HCT116 (cell line): ENCODE data around the gene TTLL6. TPM values are rescaled to one million over a fixed set of nuclear protein-coding genes. Genes with fewer than 3 reads are reported as not detected.
A peak's percentile ranks its signal among the peaks of the same experiment; 100 is the strongest.

Experiments
- ATAC-seq: fragments of 200-7000 bp; cut with Tn5 transposase; 2 replicates; pipeline ENCODE4 v1.9.1; 2020; ENCODE audit warnings: mild to moderate bottlenecking, moderate library complexity
- BruUV-seq: library from RNA; stranded (reverse); fragments of 400-500 nt; replicated peaks from 2 replicates; lab custom pipeline; 2021; lab: Mats Ljungman, UMichigan
- CTCF ChIA-PET: fragments of 300-600 bp; sonication (Branson Sonifier 250); formaldehyde crosslinking; loops from one replicate; lab custom pipeline; 2021; ENCODE audit warnings: antibody characterized with exemption; lab: Charles Lee
- POLR2A ChIA-PET: fragments of 300-600, 350-600 bp; sonication (Branson Sonifier 250); formaldehyde crosslinking; loops from one replicate; lab custom pipeline; 2021; ENCODE audit warnings: antibody characterized with exemption; lab: Charles Lee
- RAD21 ChIA-PET, 2 experiments: fragments of 300-600 bp; sonication (Branson Sonifier 250); formaldehyde crosslinking; loops; one replicate each; lab custom pipeline; 2023; ENCODE audit warnings: low total read pairs in 2 of 2; ENCODE audit not compliant: uncharacterized antibody in 2 of 2, unreplicated experiment in 2 of 2, low non-redundant PET in 1 of 2; lab: Charles Lee
- DNase-seq: peaks from one replicate; pipeline ENCODE4 v3.0.0-alpha.2; 2010; ENCODE audit warnings: low read depth, low spot score
- H2AFZ ChIP-seq: fragments of 200-600 bp; shearing (Covaris generic), sonication (generic); 2 replicates; pipeline ENCODE4 v1.6.1; 2017; ENCODE audit warnings: low read depth, mixed run types, mixed read lengths, antibody characterized with exemption, low read length; ENCODE audit not compliant: poor library complexity, severe bottlenecking
- H3K27ac ChIP-seq: 2 replicates; pipeline ENCODE4 v1.5.1; 2012; ENCODE audit warnings: low read depth, low read length
- H3K27me3 ChIP-seq: fragments of 200-600 bp; sonication (generic); 2 replicates; pipeline ENCODE4 v1.6.1; 2016; ENCODE audit warnings: mixed run types, low read length, mixed read lengths; ENCODE audit not compliant: insufficient read depth
- H3K36me3 ChIP-seq, 2 experiments: fragments of 200-500 bp in 1 of 2; fragments of 200-600 bp in 1 of 2; sonication (Bioruptor generic) in 1 of 2; sonication (generic) in 1 of 2; 2 replicates each; pipeline versions ENCODE4 v1.5.1 to v1.6.1; 2014 to 2016; ENCODE audit warnings: low read length in 2 of 2, inconsistent platforms in 1 of 2, mixed read lengths in 1 of 2, mixed run types in 1 of 2; ENCODE audit not compliant: insufficient read depth in 2 of 2, control insufficient read depth in 1 of 2
- H3K4me1 ChIP-seq, 2 experiments: fragments of 200-600 bp in 1 of 2; sonication (generic) in 1 of 2; 2 replicates each; pipeline versions ENCODE4 v1.5.1 to v1.6.1; 2012 to 2017; ENCODE audit warnings: low read length in 2 of 2, inconsistent platforms in 1 of 2, mild to moderate bottlenecking in 1 of 2, mixed read lengths in 1 of 2, mixed run types in 1 of 2, moderate library complexity in 1 of 2; ENCODE audit not compliant: insufficient read depth in 2 of 2, control insufficient read depth in 1 of 2
- H3K4me2 ChIP-seq: fragments of 200-600 bp; sonication (generic); 2 replicates; pipeline ENCODE4 v1.6.1; 2017; ENCODE audit warnings: mixed run types, low read length, mixed read lengths
- H3K4me3 ChIP-seq, 2 experiments: fragments of 200-600 bp in 1 of 2; sonication (generic) in 1 of 2; replicated peaks in 1 of 2; 2 replicates each; pipeline ENCODE4 v1.5.1; 2011 to 2016; ENCODE audit warnings: low read length in 2 of 2, control low read depth in 1 of 2, low read depth in 1 of 2, mild to moderate bottlenecking in 1 of 2, mixed read lengths in 1 of 2, mixed run types in 1 of 2
- H3K79me2 ChIP-seq: fragments of 200-600 bp; sonication (generic); 2 replicates; pipeline ENCODE4 v1.6.1; 2017; ENCODE audit warnings: mild to moderate bottlenecking, mixed run types, low read length, moderate library complexity, mixed read lengths; ENCODE audit not compliant: insufficient read depth
- H3K9ac ChIP-seq: fragments of 200-600 bp; sonication (generic); 2 replicates; pipeline ENCODE4 v1.6.1; 2016; ENCODE audit warnings: low read length, mixed read lengths
- H3K9me2 ChIP-seq: fragments of 200-600 bp; sonication (generic), shearing (Covaris generic); 2 replicates; pipeline ENCODE4 v1.6.1; 2017; ENCODE audit warnings: mixed run types, mild to moderate bottlenecking, moderate library complexity; ENCODE audit not compliant: insufficient read depth
- H3K9me3 ChIP-seq, 2 experiments: fragments of 200-500 bp in 1 of 2; fragments of 200-600 bp in 1 of 2; sonication (Bioruptor generic) in 1 of 2; sonication (generic) in 1 of 2; 2 replicates each; pipeline ENCODE4 v1.6.1; 2014 to 2017; ENCODE audit warnings: low read length in 2 of 2, mixed read lengths in 2 of 2, inconsistent platforms in 1 of 2, low read depth in 1 of 2, mild to moderate bottlenecking in 1 of 2, mixed run types in 1 of 2, moderate library complexity in 1 of 2; ENCODE audit not compliant: control insufficient read depth in 1 of 2, insufficient read depth in 1 of 2
- H4K20me1 ChIP-seq: fragments of 200-600 bp; sonication (generic), shearing (Covaris generic); 2 replicates; pipeline ENCODE4 v1.6.1; 2017; ENCODE audit warnings: mixed run types, mild to moderate bottlenecking, moderate library complexity; ENCODE audit not compliant: insufficient read depth
- ATF3 ChIP-seq: IDR thresholded peaks from 2 replicates; pipeline ENCODE4 v1.6.1; 2012
- CBX3 ChIP-seq: IDR thresholded peaks from 2 replicates; pipeline ENCODE4 v1.6.1; 2012; ENCODE audit warnings: low read depth
- CTCF ChIP-seq, 3 experiments: fragments of 200-600 bp in 1 of 3; sonication (generic) in 1 of 3; IDR thresholded peaks in 2 of 3; conservative IDR thresholded peaks in 1 of 3; 2 replicates each; pipeline ENCODE4 v1.5.1; 2012 to 2017; ENCODE audit warnings: low read depth in 2 of 3, low read length in 2 of 3, antibody characterized with exemption in 1 of 3, borderline replicate concordance in 1 of 3, control low read depth in 1 of 3, mild to moderate bottlenecking in 1 of 3, mixed read lengths in 1 of 3, mixed run types in 1 of 3, moderate library complexity in 1 of 3; ENCODE audit not compliant: insufficient read depth in 1 of 3
- EGR1 ChIP-seq: IDR thresholded peaks from 2 replicates; pipeline ENCODE4 v1.6.1; 2012; ENCODE audit warnings: low read depth
- EZH2 ChIP-seq: fragments of 200-600 bp; sonication (generic); IDR thresholded peaks from 2 replicates; pipeline ENCODE4 v1.6.1; 2017; ENCODE audit warnings: antibody characterized with exemption, mixed run types
- EZH2phosphoT487 ChIP-seq: fragments of 200-600 bp; IDR thresholded peaks from 2 replicates; pipeline ENCODE4 v1.6.1; 2018; ENCODE audit warnings: antibody characterized with exemption, borderline replicate concordance
- FOSL1 ChIP-seq: IDR thresholded peaks from 2 replicates; pipeline ENCODE4 v1.6.1; 2012; ENCODE audit warnings: low read depth
- JUND ChIP-seq: IDR thresholded peaks from 2 replicates; pipeline ENCODE4 v1.6.1; 2012
- POLR2A ChIP-seq: IDR thresholded peaks from 2 replicates; pipeline ENCODE4 v1.7.0; 2011; ENCODE audit warnings: borderline replicate concordance; ENCODE audit not compliant: insufficient read depth, insufficient read length; ENCODE audit errors: extremely low read depth
- POLR2AphosphoS5 ChIP-seq: IDR thresholded peaks from 2 replicates; pipeline ENCODE4 v1.6.1; 2011; ENCODE audit warnings: mild to moderate bottlenecking, low read depth, low read length, moderate library complexity
- RAD21 ChIP-seq: IDR thresholded peaks from 2 replicates; pipeline ENCODE4 v1.6.1; 2012; ENCODE audit warnings: low read depth, mild to moderate bottlenecking
- SIN3A ChIP-seq: IDR thresholded peaks from 2 replicates; pipeline ENCODE4 v1.6.1; 2012; ENCODE audit warnings: low read depth
- SP1 ChIP-seq: IDR thresholded peaks from 2 replicates; pipeline ENCODE4 v1.6.1; 2012; ENCODE audit warnings: low read depth
- SRF ChIP-seq: IDR thresholded peaks from 2 replicates; pipeline ENCODE4 v1.6.1; 2012; ENCODE audit warnings: low read depth
- TCF7L2 ChIP-seq: IDR thresholded peaks from 2 replicates; pipeline ENCODE4 v1.7.0; 2011; ENCODE audit warnings: borderline replicate concordance, inconsistent platforms; ENCODE audit not compliant: insufficient read depth, insufficient read length; ENCODE audit errors: extremely low read depth
- YY1 ChIP-seq: IDR thresholded peaks from 2 replicates; pipeline ENCODE4 v1.6.1; 2011; ENCODE audit warnings: low read length, low read depth, moderate library complexity, mild to moderate bottlenecking; ENCODE audit not compliant: insufficient replicate concordance; ENCODE audit errors: extremely low read depth
- ZFX ChIP-seq: fragments of 450-650 bp; IDR thresholded peaks from 2 replicates; pipeline ENCODE4 v1.6.1; 2017
- ZNF274 ChIP-seq: fragments of 200-500 bp; sonication (Bioruptor generic); IDR thresholded peaks from 2 replicates; pipeline ENCODE4 v1.6.1; 2014; ENCODE audit warnings: mild to moderate bottlenecking, low read depth, low read length, inconsistent platforms
- intact Hi-C: fragments of 100-400 bp; cut with micrococcal nuclease; formaldehyde crosslinking; loops from 2 replicates; pipeline ENCODE4 v1.10.0; 2022
- total RNA-seq: library from RNA; stranded (reverse); gene quantifications from one replicate; pipeline ENCODE4 v1.2.1, GENCODE V29; 2021; ENCODE audit not compliant: unreplicated experiment
- TF ChIP-seq, protein P1 (sequence below): IDR thresholded peaks from 2 replicates; pipeline ENCODE4 v1.6.1; 2011; ENCODE audit warnings: mild to moderate bottlenecking, low read length, moderate library complexity; ENCODE audit not compliant: insufficient replicate concordance; ENCODE audit errors: extremely low read depth
- TF ChIP-seq, protein P2 (sequence below): IDR thresholded peaks from 2 replicates; pipeline ENCODE4 v1.6.1; 2012

The TTLL6 gene
- total RNA-seq, 1 experiment from 2014 or later, result 0.79 TPM

GRCh38 chr17:48725004-48725287, 92.1 kb downstream of the TTLL6 start (continued):
- TF ChIP-seq CBX3 (no peak), FOSL1 (no peak)
- TF ChIP-seq, all 23 proteins: peak for 0

- ATAC-seq (peak; percentile 74), DNase-seq (peak; percentile 32)
- peaks cover 5 to 21% of the 10 kb centered on the region in 2 experiments; a peak in 3 of 4 replicates for H3K4me1 ChIP-seq
- H3K9me3 ChIP-seq, result no peaks in the 10 kb centered on the region
- H3K9ac ChIP-seq, result no peak overlapping the region
- no peaks in the 10 kb centered on the region for H3K27me3 ChIP-seq
- H3K36me3 ChIP-seq, result no peaks in the 10 kb centered on the region
- H4K20me1 ChIP-seq, result no peaks in the 10 kb centered on the region
- H3K27ac ChIP-seq, result no peak overlapping the region
- no peaks in the 10 kb centered on the region for H3K79me2 ChIP-seq
- ChIA-PET RAD21 (interaction anchor here (0.6 to 2.2 kb wide), 11 partner anchors 27 to 311 kb away, joined by 3 to 13 read pairs (median 5); no protein-coding TSS in a partner anchor), POLR2A (interaction anchor here (1.5 to 2.0 kb wide), 2 partner anchors 46 to 154 kb away, joined by 6 to 7 read pairs; no protein-coding TSS in a partner anchor), CTCF (interaction anchor here (0.6 to 6.8 kb wide), 34 partner anchors 9 to 684 kb away, joined by 3 to 97 read pairs (median 5); partner anchors contain the start of genes ATP5MC1 and TTLL6)
- no peak overlapping the region for H2AFZ ChIP-seq
- H3K9me2 ChIP-seq, result no peaks in the 10 kb centered on the region
- peak overlapping the region; percentile 48; the same call in 1 of the 2 replicates for H3K4me2 ChIP-seq
- intact Hi-C loops, result loop anchor here (1.0 to 5.0 kb wide), 3 partner anchors 67 to 313 kb away; no protein-coding TSS in a partner anchor
- H3K4me3 ChIP-seq, result no peak overlapping the region
- BruUV-seq, result no TSS peak
- TF ChIP-seq CBX3 (no peak), FOSL1 (no peak), TCF7L2 (peak; percentile 83), POLR2AphosphoS5 (no peak), EZH2 (no peak), CTCF (IDR thresholded peaks at IDR 0.05 in 2 of 3, conservative IDR thresholded peaks at IDR 0.05 in 1 of 3; ENCODE audit: borderline replicate concordance in 1 of 3, insufficient read depth in 1 of 3, low read depth in 2 of 3, low read length in 2 of 3) (peak; percentile 85 to 90 (median 87)), SP1 (no peak), SRF (no peak), ATF3 (no peak), ZFX (no peak), EGR1 (no peak), JUND (no peak), POLR2A (no peak), SIN3A (no peak), RAD21 (peak; percentile 91), ZNF274 (no peak), YY1 (no peak), EZH2phosphoT487 (no peak)
- TF ChIP-seq, protein P1, sequence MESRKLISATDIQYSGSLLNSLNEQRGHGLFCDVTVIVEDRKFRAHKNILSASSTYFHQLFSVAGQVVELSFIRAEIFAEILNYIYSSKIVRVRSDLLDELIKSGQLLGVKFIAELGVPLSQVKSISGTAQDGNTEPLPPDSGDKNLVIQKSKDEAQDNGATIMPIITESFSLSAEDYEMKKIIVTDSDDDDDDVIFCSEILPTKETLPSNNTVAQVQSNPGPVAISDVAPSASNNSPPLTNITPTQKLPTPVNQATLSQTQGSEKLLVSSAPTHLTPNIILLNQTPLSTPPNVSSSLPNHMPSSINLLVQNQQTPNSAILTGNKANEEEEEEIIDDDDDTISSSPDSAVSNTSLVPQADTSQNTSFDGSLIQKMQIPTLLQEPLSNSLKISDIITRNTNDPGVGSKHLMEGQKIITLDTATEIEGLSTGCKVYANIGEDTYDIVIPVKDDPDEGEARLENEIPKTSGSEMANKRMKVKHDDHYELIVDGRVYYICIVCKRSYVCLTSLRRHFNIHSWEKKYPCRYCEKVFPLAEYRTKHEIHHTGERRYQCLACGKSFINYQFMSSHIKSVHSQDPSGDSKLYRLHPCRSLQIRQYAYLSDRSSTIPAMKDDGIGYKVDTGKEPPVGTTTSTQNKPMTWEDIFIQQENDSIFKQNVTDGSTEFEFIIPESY, result no peak
- TF ChIP-seq, protein P2, sequence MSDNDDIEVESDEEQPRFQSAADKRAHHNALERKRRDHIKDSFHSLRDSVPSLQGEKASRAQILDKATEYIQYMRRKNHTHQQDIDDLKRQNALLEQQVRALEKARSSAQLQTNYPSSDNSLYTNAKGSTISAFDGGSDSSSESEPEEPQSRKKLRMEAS, result no peak
Observed at GRCh38 chr17:48724251-48725003, 92.6 kb downstream of the TTLL6 start.
